AG08395 (cell line): ENCODE measurements around the gene UCP2.

Experiments used
- DNase-seq: peaks from one replicate; pipeline ENCODE4 v3.0.0; 2012; ENCODE audit warnings: mixed read lengths, low spot score

The UCP2 gene

GRCh38 chr11:73971175-73971719 is 11.4 kb downstream of the UCP2 start:
- DNase-seq = no peak

DNA sequence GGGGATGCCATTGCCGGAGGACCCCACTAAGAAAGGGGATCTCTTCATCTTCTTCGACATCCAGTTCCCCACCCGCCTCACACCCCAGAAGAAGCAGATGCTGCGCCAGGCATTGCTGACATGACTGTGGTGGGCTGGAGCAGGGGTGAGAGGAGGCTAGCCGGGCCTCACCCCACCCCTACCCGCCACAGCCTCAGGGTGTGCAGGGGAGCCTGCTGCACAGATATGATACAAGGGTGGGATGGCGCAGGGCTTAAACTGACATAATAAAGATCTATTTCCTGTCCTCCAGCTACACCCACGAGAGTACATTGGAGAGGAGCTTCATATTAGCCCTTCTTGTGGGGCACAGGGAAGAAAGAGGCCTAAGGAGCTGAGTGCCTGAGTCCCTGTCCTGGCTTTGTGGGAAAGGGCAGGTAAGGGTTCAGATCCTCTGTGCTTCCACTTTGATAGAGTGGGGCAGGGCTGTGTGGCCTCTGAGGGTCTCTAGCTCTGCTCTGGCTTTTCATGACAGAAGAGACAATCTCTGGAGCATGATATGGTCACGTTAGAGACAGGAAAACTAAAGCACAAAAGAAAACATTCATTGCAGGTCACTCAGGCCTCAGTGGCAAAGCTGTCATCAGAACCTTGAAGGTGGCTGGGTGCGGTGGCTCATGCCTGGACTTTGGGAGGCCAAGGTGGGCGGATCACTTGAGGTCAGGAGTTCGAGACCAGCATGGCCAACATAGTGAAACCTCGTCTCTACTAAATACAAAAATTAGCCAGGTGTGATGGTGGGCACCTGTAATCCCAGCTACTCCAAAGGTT is 12.4 kb downstream of the UCP2 start:
- DNase-seq = no peak

- no peak for DNase-seq
These were observed 13.6 kb downstream of the UCP2 start for GRCh38 chr11:73969091-73969490.

- no peak for DNase-seq
These were observed 14.2 kb downstream of the UCP2 start for GRCh38 chr11:73968356-73968966.

GRCh38 chr11:73965764-73966121 is 16.9 kb downstream of the UCP2 start:
- DNase-seq = no peak

DNA sequence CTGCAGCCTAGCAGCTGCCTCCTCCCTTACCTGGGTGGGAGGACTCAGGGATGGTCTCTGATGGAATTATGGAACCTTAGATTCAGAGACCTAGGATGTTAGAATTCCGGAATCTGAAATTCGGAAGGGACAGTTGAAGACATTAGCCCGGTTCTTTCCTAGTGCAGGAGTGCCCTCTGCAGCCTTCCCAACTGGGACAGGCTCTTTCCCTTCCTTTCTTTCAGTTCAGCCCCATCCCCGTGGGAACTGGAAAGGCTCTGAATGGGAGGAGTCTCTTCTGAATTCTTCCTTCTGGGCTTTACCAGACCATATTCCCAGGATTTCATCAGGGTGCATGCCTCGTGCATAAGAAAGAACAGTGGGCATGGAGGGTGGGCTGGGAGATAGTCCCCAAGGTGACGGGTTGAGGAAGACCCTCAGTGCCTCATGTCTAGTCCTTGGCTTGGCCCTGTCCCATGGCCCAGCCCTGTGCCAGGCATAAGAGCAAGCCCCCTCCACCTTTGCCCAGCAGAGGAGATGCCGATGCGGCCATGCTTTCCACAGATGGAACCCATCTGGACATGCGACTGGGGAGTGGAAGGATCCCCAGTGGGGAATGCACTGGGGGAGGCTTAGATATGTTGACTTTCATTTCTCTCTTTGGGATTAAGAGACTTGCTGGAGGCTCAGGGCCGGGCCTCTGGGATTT is 17.4 kb downstream of the UCP2 start:
- DNase-seq = peak; percentile 31

GRCh38 chr11:73963861-73964260 is 18.8 kb downstream of the UCP2 start:
- no peak for DNase-seq

GRCh38 chr11:73962101-73962705 is 20.4 kb downstream of the UCP2 start:
- DNase-seq = no peak

DNA sequence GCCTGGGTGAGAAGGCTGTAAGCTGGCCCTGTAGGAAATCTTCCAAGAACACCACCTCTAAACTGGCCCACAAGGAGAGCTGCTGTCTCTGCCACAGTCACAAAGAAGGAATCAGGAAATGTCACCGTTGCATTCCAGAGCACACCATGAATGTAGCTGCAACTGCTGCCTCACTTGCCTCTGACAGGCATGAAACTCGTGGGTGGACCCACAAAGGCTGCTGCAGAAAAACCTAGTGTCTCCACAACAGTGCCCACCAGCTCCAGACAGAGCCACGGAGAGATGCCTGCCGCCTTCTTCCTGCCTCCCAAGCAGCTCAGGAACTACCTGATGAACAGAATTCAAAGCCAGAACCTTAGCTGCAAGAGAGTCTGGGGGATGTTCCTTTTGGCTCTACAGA is 21.3 kb downstream of the UCP2 start:
- peak; percentile 62 for DNase-seq

DNA sequence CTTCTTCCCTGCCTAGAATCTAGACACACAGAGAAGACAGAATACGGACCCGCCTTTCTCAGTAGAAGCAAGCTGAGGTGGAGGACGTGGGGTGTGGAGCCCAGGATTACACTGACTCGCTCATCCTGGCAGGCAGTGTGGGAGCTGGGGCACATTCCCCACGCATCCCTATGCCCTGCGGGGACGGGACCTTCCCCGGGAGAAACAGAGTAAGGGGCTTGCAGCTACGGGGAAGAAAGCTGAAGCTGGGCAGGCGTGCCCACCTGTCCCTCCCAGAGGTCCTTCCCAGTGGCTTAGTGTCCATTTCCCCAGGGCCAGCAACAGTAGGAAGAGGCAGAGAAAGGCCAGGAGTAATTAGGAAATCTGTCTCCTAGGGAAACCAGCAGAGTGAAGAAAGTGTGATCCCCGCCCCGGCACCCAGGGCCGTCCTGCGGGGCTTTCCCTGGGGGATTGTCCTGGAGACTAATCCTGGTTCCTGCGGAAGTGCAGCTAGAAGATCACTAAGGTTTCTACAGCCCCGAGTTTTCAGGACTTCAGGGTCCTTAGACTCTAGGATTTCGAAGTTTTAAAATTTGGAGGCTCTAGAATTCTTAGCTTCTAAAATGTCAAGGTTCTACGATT is 24.0 kb downstream of the UCP2 start:
- DNase-seq = no peak

- no peak for DNase-seq
These were observed 24.8 kb downstream of the UCP2 start for GRCh38 chr11:73957654-73958361.

DNA sequence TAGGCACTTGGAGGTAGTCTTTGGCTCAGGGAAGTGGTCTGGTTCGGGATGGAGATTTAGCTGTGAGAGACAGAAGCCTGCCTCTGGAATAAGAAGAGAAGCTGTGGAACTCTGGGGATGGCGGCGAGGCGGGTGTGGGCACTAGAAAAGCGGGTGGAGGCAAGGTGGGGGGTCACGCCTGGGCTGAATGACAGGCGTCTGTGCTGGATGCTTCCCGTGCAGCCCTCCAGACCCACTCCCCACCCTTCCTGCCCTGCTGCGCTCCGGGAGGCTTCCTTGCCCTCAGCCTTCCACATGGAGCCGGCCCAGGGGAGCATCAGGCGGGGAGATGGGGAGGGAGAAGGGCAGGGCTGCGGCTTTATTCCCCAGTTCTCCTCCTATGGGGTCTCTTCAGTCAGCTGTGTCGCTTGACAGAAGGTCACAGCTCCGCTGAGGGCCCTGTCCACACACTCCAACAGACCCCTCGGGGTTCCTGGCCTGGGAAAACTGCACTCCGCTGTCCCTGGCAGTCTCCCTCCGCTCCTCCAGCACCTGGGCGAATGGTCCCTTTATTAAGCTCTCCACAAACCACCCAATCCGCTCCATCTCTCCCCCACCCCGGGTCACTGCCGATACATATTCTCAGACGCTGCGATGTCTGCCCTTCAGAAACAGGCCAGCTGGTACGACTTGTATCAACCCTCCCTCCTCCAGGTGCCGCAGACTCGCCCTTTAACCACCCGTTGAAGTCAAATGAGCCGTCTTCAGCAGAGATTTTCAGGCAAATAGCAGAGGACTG is 25.6 kb downstream of the UCP2 start:
- DNase-seq = no peak

DNA sequence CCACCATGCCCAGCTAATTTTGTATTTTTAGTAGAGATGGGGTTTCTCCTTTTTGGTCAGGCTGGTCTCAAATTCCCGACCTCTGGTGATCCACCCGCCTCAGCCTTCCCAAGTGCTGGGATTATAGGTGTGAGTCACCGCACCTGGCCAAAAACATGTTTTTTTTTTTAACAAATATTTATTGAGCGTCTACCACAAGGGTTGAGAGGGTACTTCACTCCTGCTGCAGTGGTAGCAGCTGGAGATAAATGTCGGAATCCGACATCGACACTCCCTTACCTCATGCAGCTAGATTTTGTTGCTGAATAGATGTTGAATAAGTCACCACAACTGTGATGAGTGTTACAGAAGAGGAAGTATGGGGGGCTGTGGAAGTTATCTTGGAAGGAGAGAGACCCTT is 30.8 kb downstream of the UCP2 start:
- no peak for DNase-seq

DNA sequence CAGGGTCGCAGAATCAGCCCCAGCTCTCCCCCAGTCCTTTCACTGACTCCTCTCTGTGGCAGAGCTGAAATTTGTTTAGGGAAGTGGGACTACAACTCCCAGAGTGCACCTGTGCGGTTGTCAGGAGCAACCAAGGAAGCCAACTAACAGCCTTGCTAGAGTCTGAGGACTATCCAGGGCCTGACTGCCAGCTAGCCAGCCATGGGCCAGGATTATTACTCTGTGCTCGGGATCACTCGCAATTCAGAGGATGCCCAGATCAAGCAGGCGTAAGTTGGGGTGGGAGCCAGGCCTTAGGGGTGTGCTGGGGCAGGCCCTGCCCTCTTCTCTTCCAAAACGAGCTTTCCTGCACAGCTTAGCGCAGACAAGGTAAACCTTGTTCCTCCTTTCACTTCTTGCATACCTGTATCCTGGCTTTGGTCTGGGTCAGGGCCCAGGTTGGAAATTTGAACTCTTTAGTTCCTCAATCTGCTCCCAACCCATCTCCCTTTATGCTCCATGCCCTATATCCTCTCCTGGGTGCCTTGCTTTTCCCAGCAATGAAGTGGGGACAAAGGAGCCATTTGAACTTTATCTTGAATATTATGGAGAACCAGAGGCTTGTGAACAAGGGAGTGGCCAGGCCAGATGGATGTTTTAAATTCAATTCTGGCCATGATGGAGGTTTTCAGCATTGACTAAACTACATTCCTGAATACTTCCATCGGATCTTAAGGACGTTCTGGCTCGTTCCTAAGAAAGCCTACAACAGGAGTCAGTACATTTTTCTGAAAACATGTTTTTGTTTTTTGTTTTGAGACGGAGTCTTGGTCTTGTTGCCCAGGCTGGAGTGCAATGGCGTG is 31.6 kb downstream of the UCP2 start, which contains the start of gene DNAJB13:
TSS of gene DNAJB13 (plus strand) at position 158 of the 842 bp plus-strand sequence. CDS start at position 202, 44 bp downstream.
- peak; percentile 83 for DNase-seq

GRCh38 chr11:73949912-73950311 is 32.7 kb downstream of the UCP2 start:
- no peak for DNase-seq

DNA sequence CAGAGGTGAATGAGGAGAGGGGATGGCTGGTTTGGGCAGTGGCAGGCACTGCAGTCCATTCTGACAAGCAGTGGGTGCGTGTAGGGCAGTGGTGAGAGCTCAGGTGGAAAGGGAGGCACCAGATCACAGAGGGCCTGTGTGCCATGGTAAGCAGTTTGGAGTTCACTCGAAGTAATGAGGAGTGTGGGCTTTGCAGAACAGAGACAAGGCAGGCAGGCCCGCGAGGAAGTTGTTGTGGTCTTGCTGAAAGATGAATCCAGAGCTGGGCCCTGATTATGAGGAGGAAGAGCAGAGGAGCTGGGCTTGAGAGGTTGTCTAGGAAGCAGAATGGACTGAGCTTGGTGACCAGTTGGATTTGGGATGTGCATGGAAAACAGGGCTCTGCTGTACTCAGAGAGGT is 33.4 kb downstream of the UCP2 start:
- DNase-seq = no peak

DNA sequence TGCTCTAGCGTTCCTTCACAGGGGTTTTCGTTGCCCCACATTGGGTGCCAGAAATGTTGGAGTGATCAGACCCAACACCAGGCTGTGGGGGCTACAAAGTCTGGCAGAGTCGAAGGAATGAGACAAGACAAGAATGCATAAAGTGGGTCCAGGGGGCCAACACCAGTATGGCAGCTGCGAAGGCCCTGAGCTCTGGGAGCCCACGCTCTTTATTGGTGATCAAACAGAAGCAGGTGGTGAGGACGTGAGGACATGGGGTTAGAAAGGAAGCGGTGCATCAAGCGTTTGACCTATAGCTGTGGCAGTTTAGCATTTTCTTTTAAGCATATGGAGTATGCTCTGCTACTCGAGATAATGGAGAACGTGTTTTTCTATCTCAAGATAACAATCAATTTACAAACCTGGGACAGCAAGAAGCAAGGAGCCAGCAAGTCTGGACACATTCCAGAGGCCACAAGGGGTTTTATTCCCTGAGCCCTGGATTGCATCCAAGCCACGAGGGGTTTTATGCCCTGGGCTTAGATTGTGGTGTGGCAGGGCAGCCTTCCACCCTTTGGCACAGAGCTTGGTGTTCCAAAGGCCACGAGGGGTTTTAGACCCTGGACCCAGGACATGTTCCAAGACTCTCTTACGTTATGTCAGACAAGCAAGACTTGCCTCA is 35.7 kb downstream of the UCP2 start:
- DNase-seq = no peak

DNA sequence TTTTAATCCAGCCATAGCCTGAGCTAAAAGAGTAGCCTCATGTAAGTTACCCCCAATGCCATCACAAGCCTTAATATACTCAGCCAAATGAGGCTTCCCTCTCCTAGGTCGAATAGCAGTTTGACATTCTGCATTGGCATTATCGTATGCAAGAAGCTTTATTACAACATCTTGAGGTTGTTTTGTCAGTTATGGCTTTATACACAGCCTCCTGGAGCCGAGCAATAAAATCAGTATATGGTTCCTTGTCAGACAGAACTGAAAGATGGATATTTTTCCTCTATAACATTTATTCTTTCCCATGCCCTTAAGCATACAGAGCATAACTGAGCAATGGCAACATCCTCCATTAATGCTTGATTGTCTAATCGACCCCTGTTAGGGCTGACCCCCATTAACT is 37.2 kb downstream of the UCP2 start:
- no peak for DNase-seq

GRCh38 chr11:73944901-73945300 is 37.7 kb downstream of the UCP2 start:
- DNase-seq = no peak
